ENCODE measurements around the gene NTN1.

The NTN1 gene

DNA sequence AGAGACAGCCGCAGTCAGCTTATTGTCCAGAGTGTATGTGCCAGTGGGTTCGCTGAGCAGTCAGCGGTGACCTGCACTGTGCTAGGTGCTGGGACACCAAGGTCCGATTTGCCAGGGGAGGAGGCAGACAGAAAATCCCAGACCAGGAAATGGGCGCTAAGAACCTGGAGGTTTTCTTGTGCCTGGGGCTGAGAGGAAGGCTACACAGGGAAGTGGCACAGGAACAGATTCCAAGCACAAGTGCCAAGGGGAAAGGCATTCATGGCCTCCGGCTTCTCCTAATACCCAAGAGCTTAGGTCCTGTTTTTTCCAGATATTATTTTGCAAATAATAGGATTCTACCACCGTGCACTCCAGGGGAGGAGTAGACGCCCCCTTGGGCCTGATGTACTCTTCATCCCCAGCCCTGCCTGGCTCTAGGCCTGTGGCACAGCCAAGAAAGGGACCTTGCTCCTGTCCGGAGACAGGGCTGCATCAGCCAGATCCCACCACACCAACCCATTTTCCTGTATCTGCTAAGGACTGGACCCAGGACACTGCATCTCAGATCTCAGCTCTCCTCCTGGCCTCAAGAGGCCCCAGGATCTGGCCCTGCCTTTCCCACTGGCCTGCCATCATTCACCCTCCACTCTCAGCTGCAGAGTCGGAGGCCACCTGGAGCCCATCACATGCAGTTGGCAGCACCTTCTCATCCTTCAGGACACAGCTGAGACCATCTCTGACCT is 187.2 kb downstream of the NTN1 start:
- H3K9me3 Mint-ChIP-seq, result no peaks in the 10 kb centered on the region
- H3K27ac Mint-ChIP-seq, result no peak overlapping the region
- H3K27me3 Mint-ChIP-seq, result peaks cover 24% of the 10 kb centered on the region
- H3K4me3 Mint-ChIP-seq, result no peak overlapping the region
- peaks cover 4% of the 10 kb centered on the region for H3K4me1 Mint-ChIP-seq
- no peak for DNase-seq
- no peak for ATAC-seq

DNA sequence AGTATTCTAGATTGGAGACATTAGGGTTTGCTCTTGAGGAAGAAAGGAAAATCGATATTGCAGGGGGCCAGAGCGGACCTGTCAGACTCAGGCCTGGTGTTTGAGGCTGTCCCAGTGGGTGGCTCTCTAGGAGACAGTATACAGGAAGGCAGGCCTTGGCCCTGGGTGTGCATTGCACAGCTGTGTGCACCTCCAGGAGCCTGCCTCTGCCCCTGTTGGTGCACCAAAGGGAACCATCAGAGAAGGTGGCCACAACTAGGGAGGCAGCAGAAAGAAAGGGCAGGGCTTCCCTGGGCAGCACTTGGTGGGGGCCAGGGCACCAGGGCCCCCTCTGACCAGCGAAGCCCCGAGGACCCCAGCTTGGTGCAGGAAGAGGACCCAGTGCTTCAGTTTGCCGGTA is 188.0 kb downstream of the NTN1 start:
- Mint-ChIP-seq H3K9me3 (no peaks in the 10 kb centered on the region), H3K27ac (no peak overlapping the region), H3K4me1 (peaks cover 4% of the 10 kb centered on the region), H3K27me3 (peaks cover 16% of the 10 kb centered on the region), H3K4me3 (no peak overlapping the region)
- DNase-seq (no peak), ATAC-seq (no peak)

DNA sequence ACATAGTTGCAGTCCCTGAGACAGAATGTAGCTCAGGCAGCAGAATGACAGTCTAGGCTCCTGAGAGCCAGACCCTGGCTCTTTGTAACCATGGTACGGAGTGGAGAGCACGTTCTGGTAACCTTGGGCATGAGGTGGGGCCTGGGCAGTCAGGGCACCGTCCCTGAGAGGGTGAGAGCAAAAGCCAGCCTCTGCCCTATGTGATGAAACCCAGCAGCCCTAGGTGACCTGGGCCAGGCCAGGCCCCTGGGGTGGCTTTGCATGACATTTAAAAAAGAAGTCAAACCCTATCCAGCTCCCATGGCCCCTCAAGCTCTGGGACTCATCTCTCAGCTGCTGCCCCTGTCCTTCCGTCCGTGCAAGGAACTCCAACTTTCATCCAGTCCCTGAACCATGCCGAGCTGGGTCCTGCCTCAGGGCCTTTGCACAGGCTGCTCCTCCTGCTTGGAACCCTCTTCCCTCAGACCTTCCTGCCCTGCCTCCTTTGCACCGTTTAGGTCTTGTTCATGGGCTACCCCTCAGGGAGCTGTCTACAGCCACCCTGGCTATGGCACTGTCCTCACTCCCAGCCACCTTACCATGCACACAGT is 188.6 kb downstream of the NTN1 start:
- Mint-ChIP-seq H3K27ac (peak overlapping the region in 1 of 2 donors; percentile 94), H3K4me1 (peaks cover 2% of the 10 kb centered on the region), H3K9me3 (peaks cover 0 to under 1% of the 10 kb centered on the region in 2 donors), H3K4me3 (no peak overlapping the region), H3K27me3 (peaks cover 11% of the 10 kb centered on the region)
- ATAC-seq, result no peak
- DNase-seq, result no peak

DNA sequence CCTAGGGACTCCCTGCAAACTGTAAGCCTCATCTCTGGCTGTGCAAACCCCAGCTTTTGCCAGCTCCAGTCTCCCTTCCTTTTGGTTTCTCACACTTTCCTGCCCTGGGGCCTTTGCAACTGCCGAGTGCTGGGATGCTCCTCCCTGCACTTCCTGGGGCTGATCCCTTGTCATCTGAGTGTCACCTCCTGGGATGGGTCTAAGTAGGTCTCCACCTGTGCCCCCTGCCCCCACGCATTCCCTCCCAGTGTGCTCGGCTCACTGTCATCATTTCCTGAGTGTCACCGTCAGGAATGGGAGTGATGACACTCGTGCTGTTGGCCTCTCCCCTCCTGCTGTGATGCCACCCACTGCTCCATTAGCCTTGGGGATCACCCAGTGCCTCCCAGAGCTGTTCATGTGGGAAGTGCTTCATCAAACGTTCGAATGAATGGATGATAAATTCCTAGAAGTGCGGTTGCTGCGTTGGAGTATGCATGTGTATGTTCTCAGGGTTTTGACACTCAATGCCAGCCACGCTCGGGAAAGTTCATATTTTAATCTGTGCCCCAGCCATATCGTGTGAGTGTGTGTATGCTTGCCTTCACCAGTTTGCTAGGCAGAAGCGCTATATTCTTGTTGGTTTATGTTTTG is 189.9 kb downstream of the NTN1 start:
- Mint-ChIP-seq H3K27me3 (no peaks in the 10 kb centered on the region), H3K4me1 (no peaks in the 10 kb centered on the region), H3K27ac (no peak overlapping the region), H3K9me3 (peaks cover 12 to 14% of the 10 kb centered on the region in 2 donors), H3K4me3 (no peak overlapping the region)
- DNase-seq (no peak), ATAC-seq (no peak)

DNA sequence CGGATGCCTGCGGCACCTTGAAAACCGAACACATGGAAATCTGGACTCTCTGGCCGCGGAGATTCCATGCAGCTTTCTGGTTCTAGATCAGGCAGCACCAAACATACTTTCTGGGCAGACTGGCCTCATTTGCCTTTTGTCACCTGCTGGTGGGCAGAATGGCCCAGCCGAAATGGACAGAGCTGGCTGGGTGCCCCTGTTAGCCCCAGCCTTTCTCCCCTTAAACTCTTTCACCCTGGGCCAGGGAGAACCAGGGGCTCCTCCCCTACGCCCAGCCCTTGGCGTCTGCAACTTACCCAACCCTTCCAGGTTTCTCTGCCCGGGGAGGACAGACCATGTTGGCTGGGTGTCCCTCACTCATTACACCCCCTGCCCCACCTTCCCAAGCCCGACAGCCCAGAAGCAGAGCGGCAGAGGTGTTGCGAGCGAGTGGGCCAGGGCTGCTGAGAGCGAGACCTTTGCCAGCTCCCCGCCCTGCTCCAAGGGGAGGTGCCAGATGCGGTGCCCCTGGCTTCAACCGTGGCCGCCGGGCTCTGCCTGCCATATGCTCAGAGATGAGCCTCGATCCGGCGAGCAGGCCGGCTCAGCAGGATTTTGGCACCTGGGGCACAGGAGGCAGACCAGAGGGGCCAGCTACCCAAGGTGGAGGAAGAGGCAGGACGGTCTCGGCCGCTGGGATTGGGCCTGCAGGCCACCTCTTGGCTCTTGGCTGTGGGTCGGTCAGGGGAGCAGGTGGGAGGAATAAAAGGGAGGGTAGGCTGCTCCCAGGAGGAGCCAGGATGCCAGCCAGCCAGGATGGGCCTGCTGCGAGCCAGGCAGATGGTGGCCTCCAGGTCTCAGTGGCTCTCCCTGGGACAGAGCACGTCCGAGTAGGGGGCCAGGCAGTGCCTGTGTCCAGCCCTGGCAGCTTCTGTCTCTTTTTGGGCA is 191.3 kb downstream of the NTN1 start:
- no peaks in the 10 kb centered on the region for H3K27me3 Mint-ChIP-seq
- H3K4me3 Mint-ChIP-seq, result no peak overlapping the region
- H3K27ac Mint-ChIP-seq, result no peak overlapping the region
- ATAC-seq, result no peak
- DNase-seq, result no peak
- H3K9me3 Mint-ChIP-seq, result peaks cover 17 to 24% of the 10 kb centered on the region in 2 donors
- H3K4me1 Mint-ChIP-seq, result no peaks in the 10 kb centered on the region

DNA sequence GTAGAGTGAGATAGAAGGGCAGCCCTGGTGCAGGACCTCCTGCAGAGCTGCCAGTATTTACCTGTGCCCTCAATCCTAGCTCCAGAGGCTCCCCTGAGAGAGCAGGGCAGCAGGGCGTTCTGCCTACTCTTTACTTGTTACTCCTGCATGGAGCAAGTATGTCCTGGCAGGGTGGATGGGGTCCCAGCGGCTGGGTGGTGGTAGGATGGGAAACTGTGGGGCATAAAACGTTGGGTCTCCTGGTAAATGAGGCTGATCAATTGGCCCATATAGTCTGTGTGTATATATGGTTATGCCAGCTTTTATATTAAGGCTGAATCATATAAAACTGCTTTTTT is 192.0 kb downstream of the NTN1 start:
- no peak for ATAC-seq
- H3K27ac Mint-ChIP-seq, result no peak overlapping the region
- H3K4me3 Mint-ChIP-seq, result no peak overlapping the region
- H3K27me3 Mint-ChIP-seq, result no peaks in the 10 kb centered on the region
- no peaks in the 10 kb centered on the region for H3K4me1 Mint-ChIP-seq
- H3K9me3 Mint-ChIP-seq, result peaks cover 17 to 24% of the 10 kb centered on the region in 2 donors
- DNase-seq, result no peak

DNA sequence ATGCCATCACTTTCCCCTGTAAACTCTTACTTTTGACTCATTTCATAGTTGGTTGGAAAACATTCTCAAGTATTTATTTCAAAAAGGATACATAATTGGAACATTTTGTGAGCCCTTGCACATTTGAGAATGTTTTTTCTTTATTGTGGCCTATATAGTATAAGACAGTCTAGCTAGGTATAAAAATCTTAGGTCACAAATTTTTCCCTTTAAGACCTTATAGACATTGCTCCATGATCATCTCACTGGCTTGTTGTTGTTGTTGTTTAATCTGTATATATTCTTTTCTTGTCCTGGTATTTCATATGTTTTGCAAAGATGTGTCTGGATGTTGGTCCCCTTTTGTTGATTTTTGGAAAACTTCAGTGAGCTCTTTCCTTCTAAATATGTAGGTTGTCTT is 194.2 kb downstream of the NTN1 start:
- no peaks in the 10 kb centered on the region for H3K4me1 Mint-ChIP-seq
- H3K4me3 Mint-ChIP-seq, result no peak overlapping the region
- peaks cover 17 to 24% of the 10 kb centered on the region in 2 donors for H3K9me3 Mint-ChIP-seq
- no peaks in the 10 kb centered on the region for H3K27me3 Mint-ChIP-seq
- DNase-seq (no peak), ATAC-seq (no peak)
- H3K27ac Mint-ChIP-seq, result no peak overlapping the region

DNA sequence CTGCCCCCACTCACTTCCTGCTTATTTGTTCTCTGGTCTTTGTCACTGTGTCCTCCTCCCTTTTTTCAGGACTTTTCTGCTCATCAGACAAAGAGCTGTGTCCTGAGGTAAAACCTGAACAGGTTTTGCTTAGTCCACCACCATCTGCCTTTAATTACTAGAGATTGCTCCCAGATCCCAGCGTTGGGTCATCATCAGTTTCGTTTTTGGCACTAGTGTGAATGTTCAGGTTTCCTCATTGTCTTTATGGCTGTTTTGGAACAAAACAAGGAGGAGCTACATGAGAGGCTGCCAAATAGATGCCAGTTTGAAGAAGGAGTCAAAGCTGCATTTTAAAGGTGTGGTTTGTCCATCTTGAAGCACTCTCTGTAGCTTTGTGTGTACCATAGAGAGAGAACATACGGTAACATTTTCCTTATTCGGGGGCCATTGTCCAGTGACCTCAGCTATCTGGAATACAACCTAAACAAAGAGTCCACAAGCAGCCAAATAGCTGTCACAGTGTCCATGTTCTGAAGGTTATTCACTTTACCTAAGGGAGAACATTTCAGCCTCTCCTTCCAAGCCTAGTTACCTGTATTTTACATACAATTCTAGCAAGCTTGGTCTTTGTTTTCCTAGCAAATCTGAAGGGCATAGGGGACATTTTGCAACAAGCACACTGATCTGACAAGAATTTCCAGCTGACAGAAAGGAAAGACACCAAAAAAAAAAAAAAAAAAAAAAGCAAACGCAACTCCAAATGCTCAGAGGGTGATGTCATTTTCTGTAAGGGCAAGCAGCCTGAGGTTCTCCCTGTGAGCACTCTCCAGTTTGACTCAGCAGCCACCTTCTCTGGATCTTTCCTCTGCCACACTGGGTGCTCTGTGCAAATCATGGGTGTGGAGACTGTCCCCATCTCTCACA is 196.1 kb downstream of the NTN1 start:
- Mint-ChIP-seq H3K9me3 (peaks cover 17 to 24% of the 10 kb centered on the region in 2 donors), H3K4me3 (no peak overlapping the region), H3K4me1 (no peaks in the 10 kb centered on the region), H3K27me3 (no peaks in the 10 kb centered on the region), H3K27ac (no peak overlapping the region)
- DNase-seq (no peak), ATAC-seq (no peak)

DNA sequence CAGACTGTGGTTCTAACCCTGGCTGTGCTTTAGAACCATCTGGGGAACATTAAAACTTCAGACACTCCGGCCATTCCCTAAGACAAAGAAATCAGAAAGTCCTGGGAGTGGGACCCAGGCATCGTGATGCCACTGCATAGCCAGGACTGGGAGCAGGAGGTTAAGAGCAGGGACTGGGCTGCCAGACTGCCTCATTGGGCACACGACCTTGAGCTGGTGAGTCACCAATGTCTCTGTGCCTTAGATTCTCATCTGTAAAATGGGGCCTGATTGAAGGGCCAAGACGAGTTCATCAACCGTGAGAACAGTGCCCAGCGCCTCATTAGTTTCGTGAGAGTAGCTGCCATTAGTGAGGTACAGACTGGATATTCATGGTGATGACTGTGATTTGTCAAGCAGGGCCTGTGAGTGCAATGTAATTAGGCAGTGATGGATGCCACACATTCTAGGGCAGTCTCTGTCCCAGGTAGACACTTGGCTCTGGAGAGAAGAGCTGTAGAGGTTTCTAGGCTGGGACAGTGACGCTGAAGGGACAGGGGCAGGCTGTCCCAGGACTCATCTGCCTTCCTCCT is 196.8 kb downstream of the NTN1 start:
- ATAC-seq, result no peak
- DNase-seq, result no peak
- Mint-ChIP-seq H3K9me3 (peaks cover 17 to 24% of the 10 kb centered on the region in 2 donors), H3K4me3 (no peak overlapping the region), H3K4me1 (no peaks in the 10 kb centered on the region), H3K27ac (no peak overlapping the region), H3K27me3 (no peaks in the 10 kb centered on the region)

DNA sequence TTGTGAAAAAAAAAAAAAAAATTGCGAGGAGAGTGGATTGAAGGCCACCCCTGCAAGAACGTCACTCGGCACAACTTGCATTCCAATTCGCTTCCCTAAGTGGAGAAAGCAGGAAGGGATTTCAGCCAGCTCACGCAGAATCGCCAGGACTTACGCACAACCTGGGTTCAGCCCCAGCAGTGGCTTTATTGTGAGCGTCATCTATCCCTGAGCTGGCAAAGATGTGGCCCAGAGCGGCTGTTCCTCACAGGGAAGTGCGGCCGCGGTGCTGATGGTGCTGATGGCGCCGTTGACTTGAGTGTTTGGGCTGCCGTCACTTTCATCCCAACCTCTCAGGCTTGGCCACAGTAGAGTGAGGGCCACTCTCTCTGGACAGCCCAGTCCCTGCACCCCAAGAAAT is 197.6 kb downstream of the NTN1 start:
- H3K4me1 Mint-ChIP-seq, result no peaks in the 10 kb centered on the region
- no peak for ATAC-seq

DNA sequence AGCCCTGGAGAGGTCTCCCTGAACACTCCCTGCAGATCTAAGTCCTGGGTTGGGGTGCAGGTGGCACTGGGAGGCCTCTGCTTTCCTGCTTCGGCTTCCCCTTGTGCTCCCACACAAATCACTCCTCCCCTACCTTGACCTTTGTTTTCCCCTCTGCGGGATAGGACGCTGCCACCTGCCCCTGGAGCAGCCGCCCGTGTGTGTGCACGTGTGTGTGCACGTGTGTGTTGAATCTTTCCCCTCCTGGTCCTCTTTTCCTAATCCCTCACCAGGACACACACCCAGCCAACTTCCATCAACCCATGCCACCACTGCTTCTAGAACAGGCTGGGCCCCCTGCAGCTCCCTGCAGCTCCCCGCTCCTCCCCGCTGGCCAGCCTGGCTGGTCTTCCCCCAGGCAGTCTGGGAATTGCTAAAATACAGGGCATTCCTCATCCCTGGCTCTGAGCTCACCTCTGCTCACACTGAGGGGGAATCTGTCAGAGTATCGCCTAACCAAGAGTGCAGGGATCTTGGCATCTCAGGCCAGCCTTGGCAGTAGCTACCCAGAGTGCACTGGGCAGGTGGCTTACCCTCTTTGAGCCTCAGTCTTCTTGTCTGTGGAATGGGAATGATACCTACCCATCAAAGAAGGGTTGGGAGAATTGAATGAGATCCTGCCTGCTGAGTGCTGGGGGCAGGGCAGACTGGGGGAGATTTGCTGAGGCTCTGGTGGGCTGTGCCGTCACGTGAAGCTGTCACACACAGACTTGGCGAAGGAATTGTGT is 198.5 kb downstream of the NTN1 start:
- H3K27me3 Mint-ChIP-seq, result no peaks in the 10 kb centered on the region

More for the DNA sequence above, 197.6 kb downstream of the NTN1 start:
- no peak overlapping the region for H3K4me3 Mint-ChIP-seq
- no peak overlapping the region for H3K27ac Mint-ChIP-seq
- no peak for DNase-seq
- no peaks in the 10 kb centered on the region for H3K27me3 Mint-ChIP-seq
- H3K9me3 Mint-ChIP-seq, result peaks cover 17 to 24% of the 10 kb centered on the region in 2 donors

DNA sequence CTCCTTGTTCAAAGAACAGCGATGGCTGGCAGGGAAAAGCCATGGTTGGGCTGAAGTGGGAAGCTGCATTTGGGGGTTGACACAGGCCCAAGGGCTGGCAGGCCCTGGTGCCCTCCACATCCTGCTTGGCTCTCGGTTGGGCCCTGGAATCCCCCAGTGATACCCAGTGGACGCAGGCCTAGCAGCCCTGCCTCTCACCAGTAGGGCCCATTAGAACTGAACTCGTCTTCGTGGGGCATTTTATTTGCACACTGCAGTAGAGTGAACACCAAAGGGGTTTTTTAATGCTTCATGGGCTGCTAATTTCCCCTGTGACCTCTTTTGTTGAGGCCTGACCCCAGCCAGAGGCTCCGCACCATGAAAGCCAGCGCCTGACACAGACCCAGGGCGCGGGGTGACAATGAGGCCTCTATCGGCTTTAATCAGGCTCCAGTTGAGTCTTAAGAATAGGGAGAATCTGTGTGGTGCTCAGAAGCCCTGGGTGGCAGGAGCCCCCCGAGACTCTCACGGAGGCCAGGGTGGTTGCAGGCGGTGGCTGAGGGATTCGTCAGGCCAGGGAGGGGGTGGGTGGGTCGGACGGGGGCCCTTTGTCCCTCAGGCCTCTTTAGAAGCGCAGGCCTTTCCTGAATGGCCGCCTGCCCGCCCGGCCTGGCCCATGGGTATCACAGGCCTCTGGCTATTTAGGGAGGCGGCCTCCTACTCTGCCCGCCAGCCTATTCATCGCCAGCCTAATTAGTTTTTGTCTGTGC is 199.3 kb downstream of the NTN1 start:
- Mint-ChIP-seq H3K4me1 (no peaks in the 10 kb centered on the region), H3K27ac (no peak overlapping the region), H3K27me3 (no peaks in the 10 kb centered on the region), H3K4me3 (no peak overlapping the region), H3K9me3 (peaks cover 10 to 18% of the 10 kb centered on the region in 2 donors)
- no peak for ATAC-seq
- no peak for DNase-seq

More for the DNA sequence above, 198.5 kb downstream of the NTN1 start:
- Mint-ChIP-seq H3K9me3 (peaks cover 17 to 24% of the 10 kb centered on the region in 2 donors), H3K4me1 (no peaks in the 10 kb centered on the region), H3K27ac (peak overlapping the region in 1 of 2 donors; percentile 2), H3K4me3 (no peak overlapping the region)
- DNase-seq (no peak), ATAC-seq (no peak)

DNA sequence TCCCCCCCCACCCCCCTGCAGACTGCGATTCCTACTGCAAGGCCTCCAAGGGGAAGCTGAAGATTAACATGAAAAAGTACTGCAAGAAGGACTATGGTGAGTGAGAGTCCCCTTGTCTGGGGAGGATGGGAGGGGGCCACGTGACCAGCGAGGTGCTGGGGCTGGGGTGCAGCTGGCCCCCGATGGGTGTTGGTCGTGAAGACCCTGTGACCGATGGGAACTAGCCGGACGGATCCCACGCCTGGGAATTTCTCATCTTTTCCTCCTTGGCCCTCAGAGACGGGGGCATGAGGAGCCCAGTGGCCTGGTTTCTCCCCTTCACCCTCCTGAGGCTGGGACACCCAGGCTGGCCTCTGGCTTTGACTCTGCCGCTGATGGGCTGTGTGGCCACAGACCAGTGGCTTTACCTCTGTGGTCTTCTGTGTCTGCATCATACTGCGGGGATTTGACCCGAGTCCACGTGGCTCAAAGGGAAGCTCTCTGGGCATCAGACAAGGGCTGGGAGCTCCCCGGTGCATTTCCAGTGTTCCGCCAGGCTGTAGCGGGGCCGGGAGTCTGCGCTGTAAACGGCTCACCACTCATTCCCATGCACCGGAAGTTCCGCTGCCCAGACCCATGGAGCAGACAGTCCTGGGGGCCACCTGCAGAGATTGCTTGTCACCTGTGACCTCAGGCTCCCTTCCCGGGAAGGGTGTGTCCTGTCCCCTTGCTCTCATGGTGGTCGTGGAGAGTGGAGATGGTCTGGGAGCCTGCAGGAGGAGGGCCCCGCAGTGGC is 200.0 kb downstream of the NTN1 start:
- no peak for DNase-seq

More for the DNA sequence above, 200.0 kb downstream of the NTN1 start:
- ATAC-seq, result no peak
- H3K4me1 Mint-ChIP-seq, result no peaks in the 10 kb centered on the region
- H3K9me3 Mint-ChIP-seq, result peaks cover 2 to 11% of the 10 kb centered on the region in 2 donors
- no peak overlapping the region for H3K4me3 Mint-ChIP-seq
- peak overlapping the region in 1 of 2 donors; percentile 49 for H3K27ac Mint-ChIP-seq
- H3K27me3 Mint-ChIP-seq, result no peaks in the 10 kb centered on the region
